Stimulated activated naive CD4-positive, alpha-beta T cell (primary cell): ENCODE results near the gene GNA12.
A peak's percentile ranks its signal among the peaks of the same experiment; 100 is the strongest.
"Not testable (repeated sequence)": the region's sequence is repeated elsewhere in the genome, so short reads cannot be mapped to it uniquely, and the experiment has no call there.

Experiments used
- DNase-seq, 6 experiments: peaks; one replicate each; lab custom pipeline; 2025; lab: John Stamatoyannopoulos, UW

The GNA12 gene

DNA sequence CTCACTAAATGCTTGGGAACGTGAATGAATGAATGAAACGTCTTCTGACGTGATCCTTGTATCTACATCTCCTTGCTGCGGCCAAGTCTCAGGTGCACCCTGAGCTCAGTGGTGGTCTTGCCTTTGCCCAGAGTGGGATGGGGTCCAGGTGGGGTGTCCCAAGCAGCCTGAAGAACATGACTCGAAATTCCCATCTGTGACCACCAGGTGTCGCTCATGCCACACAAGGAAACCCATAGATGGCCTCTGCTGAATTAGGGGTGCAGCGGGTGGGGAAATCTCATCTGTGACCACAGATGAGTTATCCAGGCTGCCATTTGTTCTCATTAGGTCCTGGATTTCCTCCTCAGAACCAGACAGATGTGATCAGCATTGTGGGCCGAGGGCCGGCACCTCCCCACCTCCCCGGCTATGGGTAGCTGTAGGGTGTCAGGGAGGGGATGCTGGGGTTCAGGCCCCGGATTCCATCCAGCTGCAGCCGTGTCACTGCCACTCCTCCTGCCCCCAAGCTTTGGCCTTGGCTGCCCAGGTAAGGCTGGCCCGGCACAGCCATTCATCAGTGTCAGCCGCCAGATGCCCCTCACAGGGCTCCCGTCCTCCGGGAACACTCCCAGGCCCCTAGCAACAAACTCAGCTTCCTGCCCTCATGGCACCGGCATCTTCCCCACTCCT is 21.0 kb upstream of the GNA12 start:
- DNase-seq: peak; percentile 44 to 85 (median 64)

DNA sequence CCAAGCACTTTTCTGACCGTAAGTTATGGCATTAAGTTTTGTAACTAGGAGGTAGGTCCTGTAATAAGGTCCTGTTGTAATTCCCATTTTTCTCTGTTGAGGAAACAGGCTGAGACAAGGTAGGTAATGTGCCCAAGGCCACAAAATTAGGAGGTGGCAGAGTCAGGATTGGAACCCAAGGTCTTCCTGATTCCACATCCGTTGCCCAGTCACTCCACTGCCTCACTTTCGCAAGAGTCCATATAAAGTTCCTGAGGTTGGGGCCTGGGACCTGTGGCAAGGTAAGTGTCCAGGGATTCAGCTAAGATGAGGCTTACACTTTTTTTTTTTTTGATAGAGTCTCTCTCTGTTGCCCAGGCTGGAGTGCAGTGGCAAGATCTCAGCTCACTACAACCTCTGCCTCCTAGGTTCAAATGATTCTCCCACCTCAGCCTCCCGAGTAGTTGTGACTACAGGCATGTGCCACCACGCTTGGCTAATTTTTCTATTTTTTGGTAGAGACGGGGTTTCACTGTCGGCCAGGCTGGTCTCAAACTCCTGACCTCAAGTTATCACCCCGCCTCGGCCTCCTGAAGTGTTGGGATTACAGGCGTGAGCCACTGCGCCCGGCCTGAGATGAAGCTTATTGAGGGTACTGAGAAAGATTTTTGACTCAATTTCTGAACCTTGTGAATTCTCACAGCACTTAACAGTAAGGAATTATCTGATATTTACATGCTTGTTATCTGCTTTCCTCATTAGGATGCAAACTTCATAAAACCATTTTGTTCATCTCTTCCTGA is 20.3 kb upstream of the GNA12 start:
- DNase-seq: no peak

DNA sequence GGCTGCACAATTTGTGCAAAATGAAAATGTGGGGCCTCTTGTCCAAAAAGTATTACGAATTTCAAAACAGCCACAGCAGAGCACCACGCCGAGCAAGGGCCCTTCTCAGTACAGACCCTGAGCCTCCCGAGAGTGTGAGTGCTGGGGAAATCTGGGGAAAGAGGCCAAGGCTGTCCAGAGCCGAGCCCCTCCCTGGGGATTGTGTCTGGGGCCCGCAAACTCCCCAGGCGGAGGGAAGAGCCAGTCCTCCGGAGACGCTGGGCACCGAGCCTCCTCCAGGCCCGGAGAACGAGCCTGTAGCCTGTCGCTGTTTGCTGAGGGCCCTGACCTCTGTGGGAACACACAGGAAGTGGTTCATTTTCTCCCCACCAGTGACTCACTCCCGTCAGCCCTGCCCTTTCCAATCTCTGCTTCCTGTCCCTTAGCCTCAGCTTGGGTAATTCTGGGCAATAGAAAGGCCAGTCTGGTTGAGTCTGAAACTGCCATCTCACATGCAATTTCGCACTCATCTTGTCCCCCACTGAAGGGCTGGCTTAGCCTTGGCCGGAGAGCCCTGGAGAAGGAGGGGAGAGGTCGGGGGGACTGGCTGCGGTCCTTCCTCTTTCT is 19.5 kb upstream of the GNA12 start:
- DNase-seq: peak in 5 of 6 experiments; percentile 3 to 33 (median 12)

DNA sequence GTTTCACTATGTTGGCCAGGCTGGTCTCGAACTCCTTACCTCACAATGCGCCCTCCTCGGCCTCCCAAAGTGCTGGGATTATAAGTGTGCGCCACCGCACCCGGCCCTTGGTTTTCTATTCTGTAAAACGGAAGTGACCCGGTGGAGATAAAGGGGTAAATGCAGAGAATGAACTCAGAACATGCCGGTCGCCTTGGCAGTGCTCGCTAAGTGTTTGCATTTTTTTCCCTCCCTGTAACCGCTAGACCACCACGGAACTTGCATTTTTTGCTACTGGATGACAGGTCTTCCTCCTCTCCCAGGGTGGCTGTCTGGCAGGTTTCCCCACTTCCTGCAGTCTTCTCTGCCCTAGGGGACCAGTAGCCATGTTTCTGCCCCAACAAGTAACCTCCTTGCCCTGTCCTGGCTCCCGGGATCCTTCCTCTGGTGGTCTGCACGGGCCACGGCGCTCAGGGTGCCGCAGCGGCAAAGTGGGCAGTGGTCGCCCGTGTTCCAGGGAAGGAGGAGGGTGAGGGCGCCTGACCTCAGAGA is 18.8 kb upstream of the GNA12 start:
- no peak for DNase-seq

DNA sequence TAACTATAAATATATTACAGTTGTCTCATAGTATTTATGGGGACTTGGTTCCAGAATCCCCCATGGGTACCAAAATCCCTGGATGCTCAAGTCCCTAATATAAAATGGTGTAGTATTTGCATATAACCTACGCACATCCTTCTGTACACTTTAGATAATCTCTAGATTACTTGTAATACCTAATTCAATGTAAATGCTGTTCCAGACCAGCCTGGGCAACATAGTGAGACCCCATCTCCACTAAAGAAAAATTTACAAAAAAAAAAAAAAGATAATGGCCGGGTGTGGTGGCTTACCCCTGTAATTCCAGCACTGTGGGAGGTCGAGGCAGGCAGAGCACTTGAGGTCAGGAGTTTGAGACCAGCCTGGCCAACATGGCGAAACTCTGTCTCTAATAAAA is 17.4 kb upstream of the GNA12 start:
- DNase-seq: no peak

DNA sequence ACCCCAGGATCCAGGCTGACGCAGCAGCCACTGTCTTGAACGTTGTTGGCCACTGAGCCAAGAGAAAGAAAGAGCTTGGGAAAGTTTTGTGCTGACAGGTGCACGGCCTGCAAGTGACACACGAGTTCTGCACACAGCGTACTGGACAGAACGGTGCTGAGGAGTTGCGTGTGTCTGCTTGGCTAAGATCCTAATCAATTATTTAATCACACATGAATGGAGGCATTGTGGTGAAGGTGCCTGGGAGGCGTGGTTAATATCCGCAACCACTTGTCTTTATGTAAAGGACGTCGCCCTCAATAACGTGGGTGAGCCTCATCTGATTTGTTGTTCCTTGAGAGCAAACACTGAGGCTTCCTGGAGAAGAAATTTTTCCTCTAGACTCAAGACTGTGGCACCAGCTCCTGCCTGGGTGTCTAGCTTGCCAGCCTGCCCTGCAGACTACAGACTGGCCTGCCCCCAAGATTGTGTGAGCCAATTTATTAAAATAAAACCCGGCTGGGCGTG is 16.6 kb upstream of the GNA12 start:
- no peak for DNase-seq

DNA sequence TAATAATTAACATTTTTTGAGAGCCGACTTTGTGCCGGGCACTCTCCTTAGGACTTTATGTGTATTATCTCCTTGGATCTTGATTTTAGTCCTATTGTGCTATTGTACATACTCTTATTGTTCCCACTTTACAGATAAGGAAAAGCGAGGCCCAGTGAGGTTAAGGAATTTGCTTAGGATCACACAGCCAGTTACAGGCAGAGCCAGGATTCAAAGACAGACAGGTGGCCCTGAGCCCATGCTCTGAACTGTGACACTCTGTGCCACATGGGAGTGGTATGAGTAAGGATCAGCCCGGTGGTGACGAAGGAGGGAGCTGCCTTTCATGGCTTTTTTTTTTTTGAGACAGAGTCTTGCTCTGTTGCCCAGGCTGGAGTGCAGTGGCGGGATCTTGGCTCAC is 15.8 kb upstream of the GNA12 start:
- no peak for DNase-seq

DNA sequence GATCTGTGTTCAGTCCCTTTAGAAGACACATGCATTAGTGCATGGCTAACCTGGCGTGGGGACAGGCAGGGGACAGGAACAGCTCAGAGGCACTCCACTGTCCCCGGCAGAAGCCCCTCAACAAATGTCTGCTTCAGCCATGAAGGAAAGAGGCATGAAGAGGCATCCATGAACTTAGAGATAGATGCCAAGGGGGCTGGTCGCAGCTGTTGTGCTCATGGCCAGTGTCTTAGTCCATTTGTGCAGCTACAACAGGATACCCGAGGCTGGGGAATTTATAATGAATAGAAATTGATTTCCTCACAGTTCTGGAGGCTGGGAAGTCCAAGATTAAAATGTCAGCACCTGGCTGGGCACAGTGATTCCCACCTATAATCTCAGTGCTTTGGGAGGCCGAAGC is 14.5 kb upstream of the GNA12 start:
- DNase-seq: no peak

DNA sequence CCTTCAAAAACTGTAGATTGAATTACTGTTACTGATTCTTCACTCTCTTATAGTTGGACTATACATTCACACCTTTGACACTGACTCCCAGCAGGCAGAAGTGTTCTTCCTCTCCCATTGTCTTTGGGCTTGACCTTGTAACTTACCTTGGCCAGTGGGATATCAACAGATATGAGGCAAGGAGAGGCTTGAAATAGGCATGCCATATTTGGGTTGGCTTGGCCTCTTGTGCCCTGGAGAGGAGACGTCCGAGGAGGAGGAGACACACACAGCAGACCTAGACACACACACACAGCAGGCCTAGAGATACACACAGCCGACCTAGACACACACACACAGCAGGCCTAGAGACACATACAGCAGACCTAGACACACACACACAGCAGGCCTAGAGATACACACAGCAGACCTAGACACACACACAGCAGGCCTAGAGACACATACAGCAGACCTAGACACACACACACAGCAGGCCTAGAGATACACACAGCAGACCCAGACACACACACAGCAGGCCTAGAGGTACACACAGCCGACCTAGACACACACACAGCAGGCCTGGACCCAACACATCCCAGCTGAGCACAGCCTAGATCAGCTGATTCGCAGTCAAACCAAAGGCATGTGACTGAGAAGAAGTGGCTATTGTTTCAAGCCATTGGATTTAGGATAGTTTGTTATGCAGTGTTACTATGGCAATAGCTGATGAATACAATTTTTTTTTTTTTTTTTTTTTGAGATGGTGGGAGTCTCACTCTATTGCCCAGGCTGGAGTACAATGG is 12.5 kb upstream of the GNA12 start:
- DNase-seq: no peak

DNA sequence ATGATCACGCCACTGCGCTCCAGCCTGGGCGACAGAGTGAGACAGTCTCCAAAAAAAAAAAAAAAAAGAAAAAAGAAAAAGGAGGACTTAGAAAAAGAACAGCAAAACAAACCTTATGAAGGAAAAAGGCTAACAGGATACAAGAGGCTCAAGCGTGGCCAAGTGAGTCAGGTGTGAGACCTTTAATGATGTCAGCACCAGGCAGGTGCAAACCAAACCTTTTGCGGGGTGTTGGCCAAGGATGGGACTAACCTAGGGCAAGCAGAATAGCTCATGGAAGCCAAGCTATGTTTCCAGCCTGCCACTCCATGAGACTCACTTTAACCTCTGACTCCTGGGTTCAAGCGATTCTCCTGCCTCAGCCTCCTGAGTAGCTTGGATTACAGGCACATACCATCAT is 11.3 kb upstream of the GNA12 start:
- no peak for DNase-seq

DNA sequence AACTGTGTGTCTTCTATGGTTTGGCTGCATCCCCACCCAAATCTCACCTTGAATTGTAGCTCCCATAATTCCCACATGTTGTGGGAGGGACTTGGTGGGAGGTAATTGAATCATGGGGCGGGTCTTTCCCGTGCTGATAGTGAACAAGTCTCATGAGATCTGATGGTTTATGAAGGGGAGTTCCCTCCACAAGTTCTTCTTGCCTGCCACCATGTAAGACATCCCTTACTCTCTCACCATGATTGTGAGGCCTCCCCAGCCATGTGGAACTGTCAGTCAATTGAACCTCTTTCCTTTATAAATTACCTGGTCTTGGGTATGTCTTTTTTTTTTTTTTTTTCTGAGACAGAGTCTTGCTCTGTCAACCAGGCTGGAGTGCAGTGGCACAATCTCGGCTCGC is 9.4 kb upstream of the GNA12 start:
- DNase-seq: not testable (repeated sequence)

DNA sequence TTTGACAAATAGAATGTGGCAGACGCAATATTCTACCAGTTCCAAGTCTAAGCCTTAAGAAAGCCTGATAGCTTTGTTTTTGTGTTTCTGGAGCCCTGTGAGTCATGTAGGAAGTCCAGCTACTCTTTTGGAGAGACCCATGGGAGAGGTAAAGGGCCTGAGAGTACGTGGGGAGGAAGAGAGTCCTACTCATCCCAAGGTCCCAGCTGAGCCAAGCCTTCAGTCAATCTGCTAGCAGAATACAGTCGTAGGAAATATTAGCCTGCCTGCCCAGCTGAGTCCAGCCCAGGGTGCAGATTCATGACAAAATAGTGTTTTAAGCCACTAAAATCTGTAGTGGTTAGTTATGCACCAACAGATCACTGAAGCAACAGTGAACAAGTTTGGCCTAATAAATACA is 9.0 kb upstream of the GNA12 start:
- DNase-seq: no peak

DNA sequence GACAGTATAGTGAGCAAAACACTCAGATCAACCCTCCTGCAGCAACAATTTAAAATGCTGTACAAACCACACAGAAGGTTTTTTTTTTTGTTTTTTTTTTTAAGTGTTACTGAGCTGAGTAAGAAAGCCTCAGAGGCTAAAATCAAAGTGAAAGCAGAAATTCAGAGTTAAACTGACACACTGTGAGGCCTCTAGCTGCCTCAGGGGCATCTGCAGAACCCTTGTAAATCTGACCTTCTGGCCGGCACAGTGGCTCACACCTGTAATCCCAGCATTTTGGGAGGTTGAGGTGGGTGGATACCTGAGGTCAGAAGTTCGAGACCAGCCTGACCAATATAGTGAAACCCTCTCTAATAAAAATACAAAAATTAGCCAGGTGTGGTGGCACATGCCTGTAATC is 7.4 kb upstream of the GNA12 start:
- no peak for DNase-seq

DNA sequence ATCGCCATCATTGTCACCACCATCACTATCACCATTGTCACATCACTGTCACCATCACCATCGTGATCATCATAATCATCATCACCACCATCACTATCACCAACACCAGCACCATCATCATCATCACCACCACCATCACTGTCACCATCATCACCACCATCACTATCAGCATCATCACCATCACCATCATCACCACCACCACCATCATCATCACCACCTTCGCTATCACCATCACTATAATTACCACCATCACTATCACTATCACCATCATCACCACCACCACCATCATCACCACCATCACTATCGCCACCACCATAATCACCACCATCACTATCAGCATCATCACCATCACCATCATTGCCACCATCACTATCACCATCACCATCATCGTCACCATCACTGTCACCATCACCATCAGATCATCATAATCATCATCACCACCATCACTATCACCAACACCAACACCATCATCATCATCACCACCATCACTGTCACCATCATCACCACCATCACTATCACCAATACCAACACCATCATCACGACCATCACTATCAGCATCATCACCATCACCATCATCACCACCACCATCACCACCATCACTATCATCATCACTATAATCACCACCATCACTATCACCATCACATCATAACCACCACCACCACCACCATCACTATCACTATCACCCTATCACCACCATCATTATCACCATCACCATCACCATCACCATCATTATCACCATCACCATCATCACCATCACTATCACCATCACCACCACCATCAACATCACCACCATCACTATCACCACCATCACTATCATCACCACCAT is 6.0 kb upstream of the GNA12 start:
- no peak for DNase-seq

DNA sequence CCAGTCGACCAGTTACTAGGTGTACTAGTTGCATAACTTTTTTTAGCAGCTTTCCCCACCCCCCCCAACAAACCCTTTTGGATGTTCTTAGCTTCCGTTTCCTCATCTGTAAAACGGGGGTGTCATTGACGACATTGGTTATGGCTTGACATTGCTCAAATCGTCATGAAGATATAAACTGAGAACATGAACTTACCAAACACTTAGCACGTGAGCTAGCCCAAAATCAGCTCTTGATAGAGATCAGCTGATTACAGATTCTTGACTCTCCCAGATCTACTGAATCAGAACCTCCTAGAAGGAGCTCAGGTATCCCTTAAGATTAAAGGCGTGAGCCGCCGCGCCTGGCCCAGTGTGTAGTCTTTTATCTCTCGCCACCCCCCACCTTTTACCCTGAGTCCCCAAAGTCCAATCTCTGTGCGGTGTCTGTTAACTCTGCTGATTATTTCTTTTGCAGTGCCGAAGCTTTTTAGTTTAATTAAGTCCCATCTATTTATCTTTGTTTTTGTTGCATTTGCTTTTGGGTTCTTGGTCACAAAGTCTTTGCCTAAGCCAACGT is 1.0 kb upstream of the GNA12 start:
- no peak for DNase-seq

DNA sequence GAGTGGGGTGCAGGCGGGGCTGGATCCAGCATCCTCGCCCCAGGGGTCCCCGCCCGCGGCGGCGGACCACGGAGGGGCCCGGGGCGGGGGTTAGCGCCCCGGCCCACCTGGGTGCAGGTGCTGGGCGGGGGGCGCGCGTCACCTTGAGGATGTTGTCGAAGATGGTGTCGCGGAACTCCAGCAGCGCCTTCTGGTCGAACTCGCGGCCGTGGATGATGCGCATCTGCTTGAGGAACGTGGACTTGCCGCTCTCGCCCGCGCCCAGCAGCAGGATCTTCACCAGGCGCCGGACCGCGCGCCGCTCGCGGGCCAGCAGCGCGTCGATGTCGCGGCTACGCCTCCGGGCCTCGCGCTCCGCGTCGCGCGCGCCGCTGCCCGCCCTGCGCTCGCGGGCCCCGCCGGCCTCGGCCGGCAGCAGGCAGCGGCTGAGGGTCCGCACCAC is 376 bp downstream of the GNA12 start:
- peak in 3 of 6 experiments; percentile 24 to 47 (median 28) for DNase-seq

DNA sequence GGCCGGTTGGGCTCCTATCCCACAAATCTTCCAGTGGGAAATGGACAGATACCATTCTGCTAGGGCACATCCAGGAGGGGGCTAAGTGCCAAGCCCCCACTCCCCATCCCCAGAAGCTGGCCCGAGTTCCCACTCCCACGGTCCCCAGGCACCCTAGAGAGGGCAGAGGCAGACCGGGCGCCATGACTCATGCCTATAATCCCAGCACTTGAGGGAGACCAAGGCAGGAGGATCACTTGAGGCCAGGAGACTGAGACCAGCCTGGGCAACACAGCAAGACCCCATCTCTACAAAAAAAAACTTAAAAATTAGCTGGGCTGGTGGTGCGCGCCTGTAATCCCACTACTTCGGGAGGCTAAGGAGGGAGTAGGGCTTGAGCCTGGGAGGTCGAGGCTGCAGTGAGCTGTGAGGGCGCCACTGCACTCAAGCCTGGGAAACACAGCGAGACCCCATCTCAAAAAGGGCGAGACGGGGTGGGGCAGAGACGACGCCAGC is 870 bp downstream of the GNA12 start:
- no peak for DNase-seq

DNA sequence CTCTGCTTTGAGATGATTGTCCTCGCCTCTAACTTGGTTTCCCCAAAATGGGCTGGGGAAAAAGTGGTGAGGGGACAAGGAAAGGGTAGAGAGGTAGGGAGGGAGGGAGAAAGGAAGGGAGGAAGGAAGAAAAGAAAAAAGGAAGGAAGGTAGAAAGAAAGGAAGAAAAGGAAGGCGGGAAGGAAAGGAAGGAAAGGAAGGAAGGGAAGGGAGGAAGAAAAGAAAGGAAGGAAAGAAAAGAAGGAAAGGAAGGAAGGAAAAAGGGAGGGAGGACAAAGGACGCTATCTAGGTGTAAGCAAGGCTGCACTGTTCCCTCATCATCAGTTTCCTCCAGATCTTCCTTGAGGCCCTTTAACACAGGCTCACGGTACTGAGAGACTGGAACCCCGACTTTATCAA is 2.2 kb downstream of the GNA12 start:
- DNase-seq: no peak

DNA sequence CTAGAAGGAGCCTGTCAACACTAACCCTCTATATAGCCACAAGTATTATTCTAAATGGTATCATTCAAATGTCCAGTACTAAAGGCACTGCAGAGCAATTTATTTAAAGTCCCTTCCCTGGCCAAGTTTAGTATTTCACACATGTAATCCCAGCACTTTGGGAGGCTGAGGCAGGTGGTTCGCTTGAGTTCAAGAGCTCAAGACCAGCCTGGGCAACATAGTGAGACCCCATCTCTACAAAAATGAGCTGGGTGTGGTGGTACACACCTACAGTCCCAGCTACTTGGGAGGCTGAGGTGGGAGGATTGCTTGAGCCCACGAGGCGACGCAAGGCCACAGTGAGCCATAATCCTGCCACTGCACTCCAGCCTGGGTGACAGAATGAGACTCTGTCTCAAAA is 3.6 kb downstream of the GNA12 start:
- no peak for DNase-seq

DNA sequence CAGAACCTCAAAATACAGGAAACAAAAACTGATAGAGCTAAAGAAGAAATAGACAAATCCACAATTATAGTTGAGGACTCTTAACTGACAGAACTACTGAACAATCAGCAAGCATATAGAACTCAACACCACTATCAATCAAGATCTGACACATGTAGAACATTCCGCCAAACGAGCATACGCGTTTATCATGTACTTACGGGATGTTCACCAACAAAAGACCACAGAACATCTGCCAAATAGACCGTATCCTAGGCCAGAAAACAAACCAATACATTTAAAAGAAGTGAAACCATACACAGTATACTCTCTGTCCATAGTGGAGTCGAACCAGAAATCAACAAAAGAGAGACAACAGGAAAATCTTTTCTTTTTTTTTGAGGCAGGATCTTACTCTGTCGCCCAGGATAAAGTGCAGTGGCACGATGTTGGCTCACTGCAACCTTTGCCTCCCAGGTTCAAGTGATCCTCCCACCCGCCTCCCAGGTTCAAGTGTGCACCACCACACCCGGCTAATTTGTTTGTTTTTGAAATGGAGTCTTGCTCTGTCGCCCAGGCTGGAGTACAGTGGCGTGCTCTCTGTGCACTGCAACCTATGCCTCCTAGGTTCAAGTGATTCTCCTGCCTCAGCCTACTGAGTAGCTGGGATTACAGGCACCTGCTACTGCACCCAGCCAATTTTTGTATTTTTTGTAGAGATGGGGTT is 5.1 kb downstream of the GNA12 start:
- DNase-seq: no peak
